Aorta (tissue), 5 donors: Measurements from ENCODE around the gene TNS1. TPM values are rescaled to one million over a fixed set of nuclear protein-coding genes. Genes with fewer than 3 reads are reported as not detected.

ENCODE experiments used
- ATAC-seq: fragments of 200-7000 bp; cut with Tn5 transposase; one replicate; pipeline ENCODE4 v1.9.1; 2022; ENCODE audit warnings: moderate library complexity; ENCODE audit not compliant: low FRiP score
- DNase-seq, 2 donors: peaks; one replicate each; pipeline ENCODE4 v3.0.0-alpha.2; 2020
- H3K27ac ChIP-seq, 2 donors: one replicate each; pipeline ENCODE4 v1.5.1; 2013; ENCODE audit warnings: low read length in 2 of 2, mild to moderate bottlenecking in 2 of 2, moderate library complexity in 2 of 2, control low read depth in 1 of 2, inconsistent platforms in 1 of 2, low read depth in 1 of 2
- H3K27me3 ChIP-seq, 2 donors: one replicate each; pipeline ENCODE4 v1.6.1; 2013; ENCODE audit warnings: control low read depth in 1 of 2, low read length in 1 of 2, mild to moderate bottlenecking in 1 of 2, moderate library complexity in 1 of 2; ENCODE audit not compliant: insufficient read depth in 2 of 2, control insufficient read depth in 1 of 2
- H3K36me3 ChIP-seq, 2 donors: one replicate each; pipeline ENCODE4 v1.6.1; 2013; ENCODE audit warnings: control low read depth in 1 of 2, low read length in 1 of 2, mild to moderate bottlenecking in 1 of 2; ENCODE audit not compliant: insufficient read depth in 2 of 2, control insufficient read depth in 1 of 2
- H3K4me1 ChIP-seq, 2 donors: one replicate each; pipeline ENCODE4 v1.6.1; 2013; ENCODE audit warnings: low read length in 2 of 2, control low read depth in 1 of 2, mild to moderate bottlenecking in 1 of 2, moderate library complexity in 1 of 2; ENCODE audit not compliant: insufficient read depth in 2 of 2, control insufficient read depth in 1 of 2
- H3K4me3 ChIP-seq, 2 donors: one replicate each; pipeline ENCODE4 v1.5.1; 2013; ENCODE audit warnings: low read length in 2 of 2, control low read depth in 1 of 2, mild to moderate bottlenecking in 1 of 2
- H3K9me3 ChIP-seq: one replicate; pipeline ENCODE4 v1.6.1; 2013; ENCODE audit warnings: mild to moderate bottlenecking, low read length; ENCODE audit not compliant: control insufficient read depth
- WGBS, 2 donors: extraction: QIAGEN DNeasy Blood & Tissue Kit; methylation state at CpG; one replicate each; pipeline ENCODE4 v1.1.7; 2013; 5-methylcytosine and 5-hydroxymethylcytosine counted together
- intact Hi-C, 2 donors: fragments of 100-400 bp; cut with DNase I; formaldehyde crosslinking; loops; one replicate each; pipeline versions ENCODE4 v1.14.2 to v1.15.0; 2022
- polyA plus RNA-seq, 2 donors: library from polyadenylated mRNA; stranded (reverse); fragments of 200-250 nt; gene quantifications; one replicate each; pipeline ENCODE4 v1.2.3, GENCODE V29; 2013
- total RNA-seq, 2 donors: library from RNA; stranded (reverse); fragmentation: NEBNext Ultra II Directional; extraction: Animal tissue kit (Norgen Biotek cat#: 25700); gene quantifications; one replicate each; pipeline ENCODE4 v1.2.1, GENCODE V29; 2021
- donor health status: healthy with polysubstance abuse.
- donor health status: Bipolar disorder and iron deficiency.
- donor health status: DM: no; HTN: no; CAD: no.
- donor health status: DM: no; HTN: no; CAD: no.
- donor health status: DM: yes; HTN: yes; CAD: no.

TNS1 gene
- total and polyA plus RNA-seq, 4 donors = 303 to 1,949 (median 930) TPM

- WGBS, 2 donors = 47 to 53% methylated on average over 9 of the region's 9 CpGs
Observed at GRCh38 chr2:217852555-217853211, 150.1 kb downstream of the TNS1 start.

GRCh38 chr2:217851191-217852020, 151.4 kb downstream of the TNS1 start:
- 21 to 32% methylated on average over 2 of the region's 2 CpGs for WGBS, 2 donors
- no peaks in the 10 kb centered on the region for H3K9me3 ChIP-seq
- peaks cover 0 to 2% of the 10 kb centered on the region in 2 donors for H3K4me1 ChIP-seq
- H3K27ac ChIP-seq = peak overlapping the region in 1 of 2 donors; percentile 73
- no peak overlapping the region for H3K4me3 ChIP-seq
- H3K36me3 ChIP-seq = peaks cover 10 to 23% of the 10 kb centered on the region in 2 donors
- intact Hi-C loops = no loop called here
- H3K27me3 ChIP-seq = no peaks in the 10 kb centered on the region
- ATAC-seq (peak; percentile 1), DNase-seq (peak; percentile 71 to 78)

More at GRCh38 chr2:217852555-217853211, 150.1 kb downstream of the TNS1 start:
- DNase-seq = peak in 1 of 2 donors; percentile 59
- no peaks in the 10 kb centered on the region for H3K27me3 ChIP-seq
- H3K36me3 ChIP-seq = peaks cover 3 to 15% of the 10 kb centered on the region in 2 donors
- ATAC-seq = no peak
- peaks cover 0 to 2% of the 10 kb centered on the region in 2 donors for H3K4me1 ChIP-seq
- H3K4me3 ChIP-seq = no peak overlapping the region
- intact Hi-C loops = no loop called here
- H3K9me3 ChIP-seq = no peaks in the 10 kb centered on the region
- H3K27ac ChIP-seq = peak overlapping the region; percentile 32 to 54

GRCh38 chr2:217849154-217849975, 153.4 kb downstream of the TNS1 start:
- intact Hi-C loops = no loop called here
- Histone ChIP-seq H3K9me3 (no peaks in the 10 kb centered on the region), H3K36me3 (peaks cover 11 to 24% of the 10 kb centered on the region in 2 donors), H3K27ac (peak overlapping the region in 1 of 2 donors; percentile 85), H3K4me1 (peaks cover 0 to 2% of the 10 kb centered on the region in 2 donors), H3K27me3 (no peaks in the 10 kb centered on the region), H3K4me3 (no peak overlapping the region)
- WGBS, 2 donors = 31 to 32% methylated on average over 9 of the region's 9 CpGs
- ATAC-seq (no peak), DNase-seq (peak; percentile 67 to 77)

GRCh38 chr2:217848351-217848957, 154.3 kb downstream of the TNS1 start:
- H3K9me3 ChIP-seq = no peaks in the 10 kb centered on the region
- ATAC-seq (no peak), DNase-seq (peak in 1 of 2 donors; percentile 75)
- peaks cover 2 to 3% of the 10 kb centered on the region in 2 donors for H3K4me1 ChIP-seq
- peaks cover 11 to 24% of the 10 kb centered on the region in 2 donors for H3K36me3 ChIP-seq
- peak overlapping the region in 1 of 2 donors; percentile 5 for H3K27ac ChIP-seq
- no peaks in the 10 kb centered on the region for H3K27me3 ChIP-seq
- intact Hi-C loops = no loop called here
- 78 to 81% methylated on average over 27 of the region's 27 CpGs for WGBS, 2 donors
- H3K4me3 ChIP-seq = no peak overlapping the region

- no peaks in the 10 kb centered on the region for H3K9me3 ChIP-seq
- H3K27ac ChIP-seq = peak overlapping the region; percentile 30 to 46
- H3K27me3 ChIP-seq = no peaks in the 10 kb centered on the region
- H3K4me1 ChIP-seq = peaks cover 2 to 4% of the 10 kb centered on the region in 2 donors
- no peak for ATAC-seq
- intact Hi-C loops = no loop called here
- 79 to 81% methylated on average over 20 of the region's 20 CpGs for WGBS, 2 donors
- H3K4me3 ChIP-seq = no peak overlapping the region
- peaks cover 11 to 24% of the 10 kb centered on the region in 2 donors for H3K36me3 ChIP-seq
- DNase-seq = peak in 1 of 2 donors; percentile 75
Observed at GRCh38 chr2:217847552-217848350, 155.0 kb downstream of the TNS1 start.

- no peak for DNase-seq
- Histone ChIP-seq H3K36me3 (peaks cover 15 to 24% of the 10 kb centered on the region in 2 donors), H3K4me3 (no peak overlapping the region), H3K4me1 (peaks cover 2 to 4% of the 10 kb centered on the region in 2 donors), H3K27ac (peak overlapping the region; percentile 46), H3K9me3 (no peaks in the 10 kb centered on the region), H3K27me3 (no peaks in the 10 kb centered on the region)
- ATAC-seq = no peak
- WGBS, 2 donors = 81% methylated on average over 2 of the region's 2 CpGs
- intact Hi-C loops = no loop called here
Observed at GRCh38 chr2:217847115-217847514, 155.7 kb downstream of the TNS1 start.

GRCh38 chr2:217846321-217846743, 156.5 kb downstream of the TNS1 start:
- 22 to 29% methylated on average over 3 of the region's 3 CpGs for WGBS, 2 donors
- Histone ChIP-seq H3K4me1 (peaks cover 0 to 4% of the 10 kb centered on the region in 2 donors), H3K4me3 (no peak overlapping the region), H3K27ac (peak overlapping the region in 1 of 2 donors; percentile 46), H3K9me3 (no peaks in the 10 kb centered on the region), H3K27me3 (no peaks in the 10 kb centered on the region), H3K36me3 (peaks cover 15 to 28% of the 10 kb centered on the region in 2 donors)
- peak; percentile 72 to 87 for DNase-seq
- intact Hi-C loops = no loop called here
- peak; percentile 5 for ATAC-seq
